ENCODE data around the gene ELOVL6.
"Not testable (repeated sequence)": the region's sequence is repeated elsewhere in the genome, so short reads cannot be mapped to it uniquely, and the experiment has no call there.

The ELOVL6 gene

GRCh38 chr4:110068248-110068647 is 130.2 kb downstream of the ELOVL6 start:
- no peak for DNase-seq

- no peak for DNase-seq
These were observed 133.5 kb downstream of the ELOVL6 start for GRCh38 chr4:110064934-110065333.

- no peak for DNase-seq
These were observed 134.1 kb downstream of the ELOVL6 start for GRCh38 chr4:110064295-110064694.

DNA sequence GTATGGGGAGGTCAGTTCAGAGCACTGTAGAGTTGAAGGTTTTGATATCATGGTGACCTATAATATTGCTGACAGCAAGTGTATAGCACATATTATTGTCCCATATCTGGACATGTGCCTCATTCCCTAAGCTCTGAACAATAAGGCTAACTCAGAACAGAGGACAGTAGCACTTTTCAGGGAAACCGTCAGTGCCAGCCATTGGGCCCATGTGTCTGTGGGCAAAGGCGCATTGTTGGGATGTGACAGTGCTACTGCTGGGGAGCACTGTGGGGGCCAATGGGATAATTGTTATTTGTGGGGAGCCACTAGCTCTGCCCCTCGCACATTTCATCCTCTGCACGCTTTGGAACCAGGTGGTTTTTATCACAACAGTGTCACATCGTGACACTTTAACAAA is 136.2 kb downstream of the ELOVL6 start:
- no peak for DNase-seq

DNA sequence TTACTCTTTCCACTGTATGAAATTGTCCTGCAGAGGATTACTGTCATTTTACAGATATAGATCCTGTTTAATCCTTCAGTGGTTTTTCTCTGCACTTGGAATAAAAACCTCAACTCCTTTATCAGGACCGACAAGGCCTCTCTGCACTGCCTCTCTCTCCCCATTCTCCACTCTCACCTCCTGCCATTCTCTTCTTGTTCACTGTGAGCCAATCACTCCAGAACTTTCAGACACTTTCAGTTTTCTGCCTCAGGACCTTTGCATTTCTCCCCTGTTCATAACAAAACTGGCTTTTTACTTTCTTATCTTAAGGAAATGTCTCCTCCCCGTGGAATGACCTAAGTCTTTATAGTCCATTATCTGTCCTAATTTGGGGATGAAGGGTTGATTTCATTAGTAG is 137.3 kb downstream of the ELOVL6 start:
- no peak for DNase-seq

- DNase-seq = no peak
These were observed 138.7 kb downstream of the ELOVL6 start for GRCh38 chr4:110059556-110060191.

DNA sequence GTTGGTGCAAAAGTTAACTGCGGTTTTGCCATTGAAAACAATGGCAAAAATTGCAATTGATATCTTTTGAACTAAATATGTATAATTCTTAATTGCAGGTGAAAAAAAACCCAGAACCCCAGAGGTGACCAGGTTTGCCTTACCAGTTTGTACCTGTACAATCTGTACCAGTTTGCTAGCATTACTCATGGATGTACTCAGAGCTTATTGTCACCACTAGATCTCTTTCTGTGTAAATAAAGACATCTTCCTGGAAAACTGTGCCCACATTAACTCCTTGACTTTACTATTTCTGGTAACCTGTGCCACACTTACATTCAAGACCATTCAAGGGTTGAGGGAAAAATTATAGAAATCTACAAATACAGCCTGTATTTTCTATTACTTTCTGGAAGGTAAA is 139.7 kb downstream of the ELOVL6 start:
- DNase-seq = no peak

DNA sequence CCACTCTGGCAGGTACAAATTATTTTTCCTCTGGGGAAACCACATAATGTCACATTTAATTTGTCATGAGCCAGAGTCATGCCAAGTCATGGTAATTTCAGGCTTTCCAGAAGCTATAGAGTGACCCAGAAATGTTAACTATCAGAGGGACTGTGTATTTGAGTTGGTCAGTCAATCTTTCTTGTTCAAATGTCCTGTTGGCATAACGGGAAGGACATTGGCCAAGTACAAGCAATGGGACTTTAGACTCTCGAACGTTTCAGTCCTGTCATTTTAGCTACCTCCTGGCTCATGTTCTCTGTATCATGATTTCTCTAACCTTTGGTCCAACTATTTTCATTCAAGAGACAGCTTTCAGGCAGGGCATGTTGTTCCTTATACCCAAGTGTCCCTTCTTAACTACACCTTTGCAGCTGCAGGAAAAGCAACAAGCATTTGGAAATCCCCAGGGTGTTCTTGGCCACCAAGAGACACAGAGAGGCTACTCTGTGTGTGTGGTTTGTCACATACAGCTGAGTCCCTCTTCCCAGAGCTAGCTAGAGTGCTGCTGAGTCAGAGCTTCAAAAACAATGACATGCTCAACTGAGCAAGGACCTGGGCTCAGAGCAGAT is 143.2 kb downstream of the ELOVL6 start:
- no peak for DNase-seq

- peak; percentile 58 for DNase-seq
These were observed 148.2 kb downstream of the ELOVL6 start for GRCh38 chr4:110049951-110050925.

GRCh38 chr4:110046588-110047049 is 151.8 kb downstream of the ELOVL6 start:
- peak; percentile 61 for DNase-seq

GRCh38 chr4:110042545-110043517 is 155.6 kb downstream of the ELOVL6 start:
- DNase-seq = no peak

- DNase-seq = no peak
These were observed 156.7 kb downstream of the ELOVL6 start for GRCh38 chr4:110041735-110042134.

GRCh38 chr4:110039164-110039563 is 159.3 kb downstream of the ELOVL6 start:
- DNase-seq = not testable (repeated sequence)

GRCh38 chr4:110034026-110034393 is 164.4 kb downstream of the ELOVL6 start:
- no peak for DNase-seq

GRCh38 chr4:110033355-110034025 is 164.9 kb downstream of the ELOVL6 start:
- no peak for DNase-seq

- no peak for DNase-seq
These were observed 165.8 kb downstream of the ELOVL6 start for GRCh38 chr4:110032603-110033002.

GRCh38 chr4:110025718-110026117 is 172.7 kb downstream of the ELOVL6 start:
- no peak for DNase-seq

GRCh38 chr4:110025056-110025455 is 173.4 kb downstream of the ELOVL6 start:
- DNase-seq = no peak

- no peak for DNase-seq
These were observed 176.0 kb downstream of the ELOVL6 start for GRCh38 chr4:110022457-110022856.

- no peak for DNase-seq
These were observed 177.6 kb downstream of the ELOVL6 start for GRCh38 chr4:110020646-110021443.

GRCh38 chr4:110020139-110020538 is 178.3 kb downstream of the ELOVL6 start:
- no peak for DNase-seq
